ENCODE data around the gene VWA3B.

- no peak for TF ChIP-seq CTCF (IDR thresholded peaks at IDR 0.05)
- no peak for TF ChIP-seq REST (IDR thresholded peaks at IDR 0.05)
- no peak for TF ChIP-seq EP300 (IDR thresholded peaks at IDR 0.05)
- no peak for TF ChIP-seq ZFP36 (IDR thresholded peaks at IDR 0.05; ENCODE audit: borderline replicate concordance, partially characterized antibody)
- TF ChIP-seq KDM1A (IDR thresholded peaks at IDR 0.05; ENCODE audit: low read depth): no peak
- TF ChIP-seq EHMT2 (IDR thresholded peaks at IDR 0.05; ENCODE audit: low read depth): no peak
Observed at GRCh38 chr2:98158305-98158704, 71.3 kb downstream of the VWA3B start.
